Stimulated activated CD8-positive, alpha-beta memory T cell treated with anti-CD3 and anti-CD28 coated beads, Interleukin-15, amount 100 ng/mL, for 24 hours (primary cell): ENCODE measurements around the gene GLIS1.

ENCODE experiments used
- DNase-seq: peaks from one replicate; pipeline ENCODE4 v3.0.0-alpha.2; 2020; ENCODE audit warnings: low read depth

GLIS1 gene

GRCh38 chr1:53548031-53548491 lies 190.9 kb downstream of the GLIS1 start:
- DNase-seq: no peak

GRCh38 chr1:53547231-53547790 lies 191.7 kb downstream of the GLIS1 start:
- DNase-seq: no peak

- DNase-seq: no peak
These were observed 192.4 kb downstream of the GLIS1 start for GRCh38 chr1:53546409-53547155.

GRCh38 chr1:53545663-53546408 lies 193.1 kb downstream of the GLIS1 start:
- DNase-seq: no peak

GRCh38 chr1:53544728-53545515 lies 194.0 kb downstream of the GLIS1 start:
- DNase-seq: no peak

- DNase-seq: no peak
These were observed 194.9 kb downstream of the GLIS1 start for GRCh38 chr1:53543778-53544695.

GRCh38 chr1:53543130-53543777 lies 195.7 kb downstream of the GLIS1 start:
- DNase-seq: no peak

GRCh38 chr1:53542551-53542950 lies 196.4 kb downstream of the GLIS1 start:
- DNase-seq: no peak

GRCh38 chr1:53541761-53542550 lies 197.0 kb downstream of the GLIS1 start:
- DNase-seq: no peak

GRCh38 chr1:53541263-53541625 lies 197.7 kb downstream of the GLIS1 start:
- DNase-seq: no peak

- no peak for DNase-seq
These were observed 198.2 kb downstream of the GLIS1 start for GRCh38 chr1:53540604-53541262.

GRCh38 chr1:53539711-53540603 lies 199.0 kb downstream of the GLIS1 start:
- no peak for DNase-seq

- DNase-seq: no peak
These were observed 199.7 kb downstream of the GLIS1 start for GRCh38 chr1:53539226-53539625.

- DNase-seq: no peak
These were observed 202.4 kb downstream of the GLIS1 start for GRCh38 chr1:53536606-53537005.

- no peak for DNase-seq
These were observed 203.1 kb downstream of the GLIS1 start for GRCh38 chr1:53535846-53536245.

GRCh38 chr1:53535226-53535625 lies 203.7 kb downstream of the GLIS1 start:
- DNase-seq: no peak

GRCh38 chr1:53532912-53533311 lies 206.1 kb downstream of the GLIS1 start:
- no peak for DNase-seq

- DNase-seq: no peak
These were observed 206.6 kb downstream of the GLIS1 start for GRCh38 chr1:53532377-53532776.
